ENCODE results near the gene MAP4K4.
"Not testable (repeated sequence)": the region's sequence is repeated elsewhere in the genome, so short reads cannot be mapped to it uniquely, and the experiment has no call there.

Gene MAP4K4

DNA sequence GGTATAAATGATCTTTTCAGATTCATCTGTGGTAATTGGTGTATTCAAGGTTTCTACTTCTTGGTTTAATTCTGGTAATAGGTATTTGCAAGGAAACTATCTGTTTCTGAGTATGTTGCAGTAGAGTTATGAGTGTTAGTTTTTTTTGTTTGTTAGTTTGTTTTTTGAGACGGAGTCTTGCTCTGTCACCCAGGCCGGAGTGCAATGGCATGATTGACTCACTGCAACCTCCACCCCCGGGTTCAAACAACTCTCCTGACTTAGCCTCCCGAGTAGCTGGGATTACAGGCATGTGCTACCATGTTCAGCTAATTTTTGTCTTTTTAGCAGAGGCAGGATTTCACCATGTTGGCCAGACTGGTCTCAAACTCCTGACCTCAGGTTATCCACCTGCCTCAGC lies 233.3 kb downstream of the MAP4K4 start:
- DNase-seq = no peak

DNA sequence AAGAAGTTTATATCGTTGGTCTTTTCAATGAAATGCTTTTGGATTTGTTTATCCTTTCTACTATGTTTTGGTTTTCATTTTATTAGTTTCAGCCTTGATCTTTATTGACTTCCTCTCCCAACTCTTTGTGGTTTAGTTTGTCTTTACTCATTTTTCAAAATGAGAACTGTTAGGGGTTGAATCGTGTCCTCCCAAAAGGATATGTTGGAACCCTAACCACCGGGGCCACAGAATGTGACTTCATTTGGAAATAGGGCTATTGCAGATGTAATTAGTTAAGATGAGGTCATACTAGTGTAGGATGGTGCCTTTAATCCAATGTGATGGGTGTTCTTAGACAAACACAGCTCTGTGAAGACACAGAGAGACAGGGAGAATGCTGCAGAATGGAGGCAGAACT lies 233.9 kb downstream of the MAP4K4 start:
- DNase-seq = no peak

DNA sequence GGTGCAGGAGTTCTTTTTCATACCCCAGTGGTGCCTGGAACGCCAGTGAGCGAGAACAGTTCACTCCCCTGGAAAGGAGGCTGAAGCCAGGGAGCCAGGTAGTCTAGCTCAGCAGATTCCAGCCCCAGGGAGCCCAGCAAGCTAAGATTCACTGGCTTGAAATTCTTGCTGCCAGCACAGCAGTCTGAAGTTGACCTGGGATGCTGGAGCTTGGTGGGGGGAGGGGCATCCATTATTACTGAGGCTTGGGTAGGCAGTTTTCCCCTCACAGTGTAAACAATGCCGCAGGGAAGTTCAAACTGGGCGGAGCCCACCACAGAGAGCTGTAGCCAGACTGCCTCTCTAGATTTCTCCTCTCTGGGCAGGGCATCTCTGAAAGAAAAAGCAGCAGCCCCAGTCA lies 238.3 kb downstream of the MAP4K4 start:
- DNase-seq = not testable (repeated sequence)

DNA sequence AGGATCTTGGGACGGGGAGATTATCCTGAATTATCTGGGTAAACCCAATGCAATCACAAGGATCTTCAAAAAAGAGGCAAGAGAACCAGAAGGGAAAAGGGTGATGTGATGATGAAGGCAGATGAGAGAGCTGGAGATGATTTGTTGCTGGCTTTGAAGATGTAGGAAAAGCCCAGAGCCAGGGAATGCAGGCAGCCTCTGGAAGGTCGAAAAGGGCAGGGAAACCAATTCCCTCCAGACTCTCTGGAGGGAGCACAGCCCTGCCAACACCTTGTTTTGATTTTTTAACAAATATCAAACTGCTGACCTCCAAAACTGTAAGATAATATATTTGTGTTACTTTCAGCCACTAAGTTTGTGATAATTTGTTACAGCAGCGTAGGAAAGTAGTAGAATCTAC lies 245.3 kb downstream of the MAP4K4 start:
- DNase-seq = no peak
